ENCODE data around the gene TENM3.

The TENM3 gene

DNA sequence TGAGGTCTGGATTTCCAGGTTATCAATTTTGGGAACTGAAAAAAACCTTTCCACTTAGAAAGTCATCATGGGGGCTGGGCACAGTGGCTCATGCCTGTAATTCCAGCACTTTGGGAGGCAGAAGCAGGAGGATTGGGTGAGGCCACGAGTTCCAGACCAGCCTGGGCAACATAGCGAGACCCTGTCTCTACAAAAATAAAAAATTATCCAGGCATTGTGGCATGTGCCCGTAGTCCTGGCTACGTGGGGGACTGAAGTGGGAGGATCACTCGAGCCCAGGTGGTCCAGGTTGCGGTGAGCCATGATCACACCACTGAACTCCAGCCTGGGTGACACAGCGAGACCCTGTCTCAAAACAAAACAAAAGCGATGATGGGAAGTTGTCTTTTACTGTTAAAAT, 7.9 kb downstream of the TENM3 start:
- Histone ChIP-seq H3K4me1 (ENCODE audit: insufficient read depth, poor library complexity, severe bottlenecking) (peaks cover 24% of the 10 kb centered on the region), H3K27ac (ENCODE audit: poor library complexity, severe bottlenecking) (peak overlapping the region; percentile 79), H3K27me3 (ENCODE audit: insufficient read depth, poor library complexity, severe bottlenecking) (no peaks in the 10 kb centered on the region), H3K4me3 (ENCODE audit: severe bottlenecking) (no peak overlapping the region), H3K36me3 (ENCODE audit: low read depth) (no peaks in the 10 kb centered on the region), H3K9me3 (ENCODE audit: severe bottlenecking) (no peaks in the 10 kb centered on the region)
- DNase-seq (ENCODE audit: low spot score) (no peak), ATAC-seq (ENCODE audit: low read depth) (no peak)
- TF ChIP-seq, protein P1, sequence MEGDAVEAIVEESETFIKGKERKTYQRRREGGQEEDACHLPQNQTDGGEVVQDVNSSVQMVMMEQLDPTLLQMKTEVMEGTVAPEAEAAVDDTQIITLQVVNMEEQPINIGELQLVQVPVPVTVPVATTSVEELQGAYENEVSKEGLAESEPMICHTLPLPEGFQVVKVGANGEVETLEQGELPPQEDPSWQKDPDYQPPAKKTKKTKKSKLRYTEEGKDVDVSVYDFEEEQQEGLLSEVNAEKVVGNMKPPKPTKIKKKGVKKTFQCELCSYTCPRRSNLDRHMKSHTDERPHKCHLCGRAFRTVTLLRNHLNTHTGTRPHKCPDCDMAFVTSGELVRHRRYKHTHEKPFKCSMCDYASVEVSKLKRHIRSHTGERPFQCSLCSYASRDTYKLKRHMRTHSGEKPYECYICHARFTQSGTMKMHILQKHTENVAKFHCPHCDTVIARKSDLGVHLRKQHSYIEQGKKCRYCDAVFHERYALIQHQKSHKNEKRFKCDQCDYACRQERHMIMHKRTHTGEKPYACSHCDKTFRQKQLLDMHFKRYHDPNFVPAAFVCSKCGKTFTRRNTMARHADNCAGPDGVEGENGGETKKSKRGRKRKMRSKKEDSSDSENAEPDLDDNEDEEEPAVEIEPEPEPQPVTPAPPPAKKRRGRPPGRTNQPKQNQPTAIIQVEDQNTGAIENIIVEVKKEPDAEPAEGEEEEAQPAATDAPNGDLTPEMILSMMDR (IDR thresholded peaks at IDR 0.05; ENCODE audit: poor library complexity, severe bottlenecking): no peak

DNA sequence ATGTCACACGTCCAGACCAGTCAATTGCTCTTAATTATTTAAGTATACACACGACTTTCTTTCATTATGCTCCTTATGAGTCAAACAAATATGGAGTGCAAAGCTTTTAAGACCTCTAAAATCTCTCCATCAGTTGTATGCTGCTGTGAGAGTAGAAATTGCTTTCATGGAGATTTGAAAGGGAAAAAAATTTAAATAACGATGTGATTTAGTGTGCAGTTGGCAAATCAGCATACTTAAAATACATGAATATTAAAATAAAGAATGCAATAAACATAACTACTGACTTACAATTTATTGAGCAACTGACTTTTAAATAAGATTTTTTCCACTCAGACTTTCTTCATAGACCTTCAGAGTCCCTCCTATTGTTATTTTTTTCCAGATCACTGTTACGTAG, 9.0 kb downstream of the TENM3 start:
- DNase-seq (ENCODE audit: low spot score) (no peak), ATAC-seq (ENCODE audit: low read depth) (no peak)

DNA sequence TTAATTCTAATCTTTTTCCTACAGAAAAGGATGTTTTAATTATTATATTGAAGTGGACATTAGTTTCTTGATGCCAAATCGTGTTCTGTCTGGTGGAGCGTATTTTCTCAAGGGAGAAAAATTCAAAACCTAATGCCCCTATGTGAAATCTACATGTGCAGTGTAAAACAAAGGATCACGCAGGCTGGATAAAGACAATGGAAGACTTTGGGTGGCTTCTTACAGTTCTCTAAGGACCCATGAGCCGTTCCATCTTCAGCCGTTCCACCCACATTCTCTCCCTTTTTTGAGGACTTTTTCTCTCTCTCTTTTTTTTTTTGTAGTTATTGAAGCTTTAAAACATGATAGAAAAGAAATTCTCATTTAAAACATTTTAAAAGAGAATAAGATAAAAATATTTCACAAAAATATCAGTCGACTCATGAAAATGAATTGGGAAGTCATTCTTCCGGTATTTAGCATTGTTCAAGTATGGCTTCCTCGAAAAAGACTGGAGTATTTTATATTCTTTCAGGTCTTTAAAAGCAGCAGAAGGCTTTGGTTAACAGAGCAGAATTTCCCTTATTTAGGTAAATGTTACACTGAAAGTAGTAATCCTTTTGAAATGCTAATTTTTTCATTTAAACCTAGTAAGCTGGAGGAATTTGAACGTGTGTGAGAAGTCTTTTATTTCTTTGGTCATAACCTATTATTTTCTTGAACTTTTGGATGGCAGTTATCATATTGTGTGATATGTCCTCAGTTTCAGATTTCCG, 11.0 kb downstream of the TENM3 start:
- H3K27ac ChIP-seq (ENCODE audit: poor library complexity, severe bottlenecking): no peak overlapping the region
- no peaks in the 10 kb centered on the region for H3K9me3 ChIP-seq (ENCODE audit: severe bottlenecking)
- no peaks in the 10 kb centered on the region for H3K36me3 ChIP-seq (ENCODE audit: low read depth)
- DNase-seq (ENCODE audit: low spot score): no peak
- ATAC-seq (ENCODE audit: low read depth): no peak
- no peak overlapping the region for H3K4me3 ChIP-seq (ENCODE audit: severe bottlenecking)
- H3K27me3 ChIP-seq (ENCODE audit: insufficient read depth, poor library complexity, severe bottlenecking): no peaks in the 10 kb centered on the region
- peaks cover 15% of the 10 kb centered on the region for H3K4me1 ChIP-seq (ENCODE audit: insufficient read depth, poor library complexity, severe bottlenecking)
- TF ChIP-seq, protein P1 (IDR thresholded peaks at IDR 0.05; ENCODE audit: poor library complexity, severe bottlenecking): no peak

More for the DNA sequence above, 9.0 kb downstream of the TENM3 start:
- Histone ChIP-seq H3K4me3 (ENCODE audit: severe bottlenecking) (no peak overlapping the region), H3K9me3 (ENCODE audit: severe bottlenecking) (no peaks in the 10 kb centered on the region), H3K4me1 (ENCODE audit: insufficient read depth, poor library complexity, severe bottlenecking) (peaks cover 15% of the 10 kb centered on the region), H3K36me3 (ENCODE audit: low read depth) (no peaks in the 10 kb centered on the region), H3K27me3 (ENCODE audit: insufficient read depth, poor library complexity, severe bottlenecking) (no peaks in the 10 kb centered on the region), H3K27ac (ENCODE audit: poor library complexity, severe bottlenecking) (no peak overlapping the region)
- TF ChIP-seq, protein P1 (IDR thresholded peaks at IDR 0.05; ENCODE audit: poor library complexity, severe bottlenecking): no peak

DNA sequence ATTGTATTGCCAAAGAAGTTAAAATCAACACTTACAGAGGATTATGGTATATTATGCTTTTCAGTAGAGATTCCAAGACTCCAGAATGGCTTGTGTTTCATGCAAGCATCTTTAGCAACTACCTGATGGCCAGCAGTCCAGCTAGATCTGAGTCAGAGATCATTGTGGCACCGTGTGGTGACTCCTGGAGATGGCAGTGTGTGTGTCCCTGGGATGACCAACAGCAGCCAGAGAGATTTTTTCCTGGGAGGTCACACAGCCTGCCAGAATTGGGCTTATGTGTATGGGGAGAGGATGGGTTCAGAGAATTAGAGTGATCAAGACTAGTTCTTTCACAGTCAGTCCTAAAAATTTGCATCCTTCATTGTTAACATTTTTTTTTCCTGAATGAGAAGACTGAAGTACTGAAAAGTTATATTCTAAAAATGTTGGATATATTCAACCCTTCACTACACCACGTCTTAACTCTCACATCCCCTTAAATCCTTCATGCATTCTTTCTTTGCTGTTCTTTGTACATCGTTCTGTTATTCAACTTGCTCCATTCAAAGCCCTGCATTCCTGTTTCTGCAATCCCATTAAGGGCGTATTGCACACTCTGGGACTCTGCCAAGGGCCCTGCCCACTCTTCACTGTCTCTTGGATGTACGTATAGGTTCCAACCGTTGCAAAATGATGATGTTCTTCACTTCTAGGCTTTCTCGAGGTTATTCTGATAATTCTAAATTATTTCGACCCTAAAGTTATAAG, 12.4 kb downstream of the TENM3 start:
- no peak for DNase-seq (ENCODE audit: low spot score)
- H3K4me1 ChIP-seq (ENCODE audit: insufficient read depth, poor library complexity, severe bottlenecking): peaks cover 8% of the 10 kb centered on the region

More for the DNA sequence above, 12.4 kb downstream of the TENM3 start:
- Histone ChIP-seq H3K4me3 (ENCODE audit: severe bottlenecking) (no peak overlapping the region), H3K27ac (ENCODE audit: poor library complexity, severe bottlenecking) (no peak overlapping the region), H3K36me3 (ENCODE audit: low read depth) (no peaks in the 10 kb centered on the region), H3K27me3 (ENCODE audit: insufficient read depth, poor library complexity, severe bottlenecking) (no peaks in the 10 kb centered on the region), H3K9me3 (ENCODE audit: severe bottlenecking) (no peaks in the 10 kb centered on the region)
- TF ChIP-seq, protein P1 (IDR thresholded peaks at IDR 0.05; ENCODE audit: poor library complexity, severe bottlenecking): no peak
- no peak for ATAC-seq (ENCODE audit: low read depth)

Data from RWPE2 (cell line).